Panc1 (cell line): ENCODE data around the gene METTL2B. TPM values are rescaled to one million over a fixed set of nuclear protein-coding genes. Genes with fewer than 3 reads are reported as not detected.
A peak's percentile ranks its signal among the peaks of the same experiment; 100 is the strongest.

ENCODE experiments used
- ATAC-seq: fragments of 200-7000 bp; cut with Tn5 transposase; 2 replicates; pipeline ENCODE4 v1.9.1; 2020; ENCODE audit warnings: mild to moderate bottlenecking, moderate library complexity
- BruUV-seq: library from RNA; stranded (reverse); fragments of 400-500 nt; replicated peaks from 2 replicates; lab custom pipeline; 2021; lab: Mats Ljungman, UMichigan
- CTCF ChIA-PET: fragments of 300-600 bp; sonication (Branson Sonifier 250); formaldehyde crosslinking; loops from one replicate; lab custom pipeline; 2022; ENCODE audit warnings: antibody characterized with exemption; lab: Charles Lee
- POLR2A ChIA-PET: fragments of 300-600 bp; sonication (Branson Sonifier 250); formaldehyde crosslinking; loops from one replicate; lab custom pipeline; 2022; ENCODE audit warnings: antibody characterized with exemption; lab: Charles Lee
- DNase-seq: peaks from one replicate; pipeline ENCODE4 v3.0.0-alpha.2; 2010; ENCODE audit warnings: low read depth, low spot score
- H3K27ac ChIP-seq: 2 replicates; pipeline ENCODE4 v1.5.1; 2011; ENCODE audit warnings: mild to moderate bottlenecking, low read length, inconsistent platforms
- H3K27me3 ChIP-seq: fragments of 200-500 bp; sonication (Bioruptor generic); 2 replicates; pipeline ENCODE4 v1.6.0; 2014; ENCODE audit warnings: low read length, inconsistent platforms; ENCODE audit not compliant: control insufficient read depth, insufficient read depth
- H3K36me3 ChIP-seq: fragments of 200-500 bp; sonication (Bioruptor generic); 2 replicates; pipeline ENCODE4 v1.5.1; 2014; ENCODE audit warnings: inconsistent platforms, mild to moderate bottlenecking, low read length, moderate library complexity; ENCODE audit not compliant: control insufficient read depth, insufficient read depth
- H3K4me1 ChIP-seq: 2 replicates; pipeline ENCODE4 v1.5.1; 2011; ENCODE audit warnings: inconsistent platforms, mild to moderate bottlenecking, low read length, moderate library complexity; ENCODE audit not compliant: control insufficient read depth, insufficient read depth
- H3K4me3 ChIP-seq, 2 experiments: 2 replicates each; pipeline ENCODE4 v1.5.1; 2011 to 2012; ENCODE audit warnings: low read depth in 2 of 2, low read length in 2 of 2, mild to moderate bottlenecking in 2 of 2, inconsistent platforms in 1 of 2, moderate library complexity in 1 of 2
- H3K9me3 ChIP-seq: fragments of 200-500 bp; sonication (Bioruptor generic); 2 replicates; pipeline ENCODE4 v1.5.1; 2014; ENCODE audit warnings: low read depth, mild to moderate bottlenecking, inconsistent platforms, low read length, moderate library complexity; ENCODE audit not compliant: control insufficient read depth, insufficient read depth
- CTCF ChIP-seq: fragments of 450-650 bp; IDR thresholded peaks from 2 replicates; pipeline ENCODE4 v1.5.1; 2017; ENCODE audit warnings: mild to moderate bottlenecking
- REST ChIP-seq, 2 experiments: IDR thresholded peaks; 2 replicates each; pipeline ENCODE4 v1.6.1; 2011 to 2012; ENCODE audit warnings: low read depth in 2 of 2, control low read depth in 1 of 2, low read length in 1 of 2, mild to moderate bottlenecking in 1 of 2, moderate library complexity in 1 of 2; ENCODE audit not compliant: insufficient read depth in 1 of 2
- TCF7L2 ChIP-seq: IDR thresholded peaks from 2 replicates; pipeline ENCODE4 v1.6.1; 2011; ENCODE audit warnings: mild to moderate bottlenecking, low read depth, low read length, inconsistent platforms
- in situ Hi-C: cut with HindIII; loops from 2 replicates; pipeline ENCODE4 v1.10.0; 2016; ENCODE audit warnings: low sequenced_read_pairs, low pct_unique_long_range_greater_than_20kb
- intact Hi-C: fragments of 100-400 bp; cut with micrococcal nuclease; formaldehyde crosslinking; loops from one replicate; pipeline ENCODE4 v1.10.0; 2022; ENCODE audit not compliant: unreplicated experiment
- total RNA-seq: library from RNA; stranded (reverse); gene quantifications from one replicate; pipeline ENCODE4 v1.2.1, GENCODE V29; 2021; ENCODE audit not compliant: unreplicated experiment

The METTL2B gene
- total RNA-seq, 1 experiment from 2014 or later = 43.6 TPM

GRCh38 chr7:128430207-128430606, 46.3 kb upstream of the METTL2B start:
- no peak overlapping the region for H3K4me3 ChIP-seq
- BruUV-seq = no TSS peak
- CTCF ChIA-PET = interaction anchor here (0.5 to 7.8 kb wide), 3 partner anchors 31 to 435 kb away, joined by 3 to 133 read pairs (median 7); no protein-coding TSS in a partner anchor
- ATAC-seq (no peak), DNase-seq (no peak)
- in situ Hi-C loops = no loop called here
- POLR2A ChIA-PET = no interaction called here
- intact Hi-C loops = no loop called here
- peaks cover 59% of the 10 kb centered on the region for H3K4me1 ChIP-seq
- peak; percentile 37 for TF ChIP-seq CTCF
- TF ChIP-seq REST (IDR thresholded peaks at IDR 0.05; ENCODE audit: insufficient read depth in 1 of 2, low read depth in 2 of 2, low read length in 1 of 2) = no peak
- TF ChIP-seq TCF7L2 = no peak
- H3K27ac ChIP-seq = peak overlapping the region; percentile 80
- H3K9me3 ChIP-seq = no peaks in the 10 kb centered on the region
- H3K36me3 ChIP-seq = no peaks in the 10 kb centered on the region
- no peaks in the 10 kb centered on the region for H3K27me3 ChIP-seq

DNA sequence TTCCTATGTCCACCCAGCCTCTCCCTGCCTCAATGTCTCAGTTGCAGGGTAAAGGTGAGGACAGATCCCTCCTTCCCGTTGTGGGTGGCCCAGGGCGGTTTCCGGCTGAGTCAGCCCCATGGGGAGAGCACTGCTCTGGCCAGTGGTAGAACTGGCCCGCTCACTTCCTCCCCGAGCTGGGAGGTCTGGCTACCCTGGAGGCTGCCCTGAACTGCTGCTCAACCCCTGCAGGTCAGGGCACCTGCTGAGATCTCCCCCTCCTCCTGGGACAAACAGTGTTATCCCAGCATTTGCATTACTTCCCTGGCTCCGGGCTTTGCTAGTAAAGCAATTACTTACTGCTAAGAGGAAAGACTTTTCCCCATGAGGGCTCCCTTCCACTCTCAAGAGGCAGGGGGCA, 45.3 kb upstream of the METTL2B start:
- intact Hi-C loops = no loop called here
- in situ Hi-C loops = no loop called here

More for the DNA sequence above, 45.3 kb upstream of the METTL2B start:
- Histone ChIP-seq H3K27me3 (no peaks in the 10 kb centered on the region), H3K4me1 (peaks cover 68% of the 10 kb centered on the region), H3K27ac (peak overlapping the region; percentile 97), H3K9me3 (no peaks in the 10 kb centered on the region), H3K36me3 (no peaks in the 10 kb centered on the region), H3K4me3 (no peak overlapping the region)
- peak; percentile 45; the same call in 1 of the 2 replicates for ATAC-seq
- no peak for DNase-seq
- BruUV-seq = no TSS peak
- ChIA-PET CTCF (interaction anchor here (7.8 kb wide), 1 partner anchor 30 kb away, joined by 133 read pairs; no protein-coding TSS in a partner anchor), POLR2A (no interaction called here)
- no peak for TF ChIP-seq TCF7L2
- TF ChIP-seq REST (IDR thresholded peaks at IDR 0.05; ENCODE audit: insufficient read depth in 1 of 2, low read depth in 2 of 2, low read length in 1 of 2) = no peak
